Measurements from ENCODE around the gene ITPR2.

- no peak for TF ChIP-seq CTCF (IDR thresholded peaks at IDR 0.05)
- no peak for TF ChIP-seq POLR2A (IDR thresholded peaks at IDR 0.05)
Observed at GRCh38 chr12:26800347-26800746, 32.6 kb downstream of the ITPR2 start.

All from adrenal gland (tissue), 5 donors.